Testis (tissue), 3 donors: Measurements from ENCODE around the gene AQP12A. TPM values are rescaled to one million over a fixed set of nuclear protein-coding genes. Genes with fewer than 3 reads are reported as not detected.

Experiments used
- DNase-seq: peaks from one replicate; pipeline ENCODE4 v3.0.0-alpha.2; 2019
- H3K27ac ChIP-seq, 2 donors: fragments of 200-600 bp; sonication (generic); one replicate each; pipeline ENCODE4 v1.5.1; 2019
- H3K27me3 ChIP-seq: fragments of 200-600 bp; sonication (generic); one replicate; pipeline ENCODE4 v1.5.1; 2019
- H3K36me3 ChIP-seq: fragments of 200-600 bp; sonication (generic); one replicate; pipeline ENCODE4 v1.5.1; 2017; ENCODE audit warnings: low read depth; ENCODE audit errors: missing control alignments
- H3K4me1 ChIP-seq: fragments of 200-600 bp; sonication (generic); one replicate; pipeline ENCODE4 v1.5.1; 2019
- H3K4me3 ChIP-seq, 2 donors: fragments of 200-600 bp; sonication (generic); one replicate each; pipeline ENCODE4 v1.5.1; 2017 to 2019
- H3K9me3 ChIP-seq: fragments of 200-600 bp; sonication (generic); one replicate; pipeline ENCODE4 v1.5.1; 2017
- CTCF ChIP-seq, 3 experiments: fragments of 450-650 bp in 2 of 3; fragments of 200-600 bp in 1 of 3; sonication (generic) in 1 of 3; IDR thresholded peaks; one replicate each; pipeline ENCODE4 v1.5.1; 2016 to 2019; ENCODE audit warnings: antibody characterized with exemption in 3 of 3, mild to moderate bottlenecking in 2 of 3, moderate library complexity in 1 of 3
- POLR2A ChIP-seq: fragments of 450-650 bp; IDR thresholded peaks from one replicate; pipeline ENCODE4 v1.6.1; 2017; ENCODE audit warnings: antibody characterized with exemption, mild to moderate bottlenecking, moderate library complexity
- WGBS, 2 donors: methylation state at CpG; one replicate each; pipeline ENCODE4 v1.1.5; 2018; 5-methylcytosine and 5-hydroxymethylcytosine counted together
- intact Hi-C: fragments of 100-400 bp; cut with DNase I; formaldehyde crosslinking; loops from one replicate; pipeline ENCODE4 v1.15.1; 2023; ENCODE audit warnings: low total_unique reads
- polyA plus RNA-seq: library from polyadenylated mRNA; stranded (reverse); fragments of 350-450 nt; fragmentation: Illumina TruSeq; extraction: RNeasy Lipid Tissue Mini Kit (QIAGEN cat#74804); gene quantifications from one replicate; pipeline ENCODE4 v1.2.3, GENCODE V29; 2014; ENCODE audit warnings: low read depth, low replicate concordance; ENCODE audit not compliant: insufficient read depth
- total RNA-seq, 2 donors: library from RNA; depleted of rRNA; stranded (reverse); fragments of >200 nt; gene quantifications; one replicate each; pipeline ENCODE4 v1.2.3, GENCODE V29; 2016

AQP12A gene
- total and polyA plus RNA-seq, 3 donors from 2014 or later, result not detected

DNA sequence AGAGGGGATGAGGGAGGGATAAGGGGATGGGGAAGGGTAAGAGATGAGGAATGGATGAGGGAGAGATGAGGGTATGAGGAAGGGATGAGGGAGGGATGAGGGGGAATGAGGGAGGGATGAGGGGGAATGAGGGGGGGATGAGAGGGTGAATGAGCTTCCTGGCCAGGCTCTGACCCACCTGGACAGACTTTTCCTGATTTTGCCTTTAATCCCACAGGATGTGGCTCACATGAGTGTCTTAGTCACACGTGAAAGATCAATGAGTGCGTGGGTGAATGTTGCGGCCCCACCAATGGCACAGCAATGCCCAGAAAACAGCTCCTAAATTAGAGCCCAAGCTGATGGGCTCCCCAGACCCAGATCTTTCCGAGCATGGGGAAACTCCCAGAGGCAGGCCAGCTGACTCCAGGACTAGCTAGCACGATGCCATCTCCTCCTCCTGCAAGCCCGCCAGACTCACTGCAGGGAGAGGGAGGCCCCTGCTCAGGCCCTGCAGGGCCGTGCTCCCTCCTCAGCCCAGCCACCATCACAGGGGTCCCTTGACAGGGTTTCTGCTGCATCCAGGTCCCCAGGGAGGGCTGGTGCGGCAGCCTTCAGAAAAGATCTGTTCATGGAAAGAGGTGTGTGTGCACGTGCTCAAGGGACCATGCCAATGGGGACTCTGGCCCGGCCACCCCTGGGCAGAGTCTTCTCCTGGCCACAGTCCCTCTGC, 41.4 kb downstream of the AQP12A start:
- H3K27me3 ChIP-seq, result no peaks in the 10 kb centered on the region
- no peak overlapping the region for H3K4me3 ChIP-seq
- H3K27ac ChIP-seq, result no peak overlapping the region
- H3K4me1 ChIP-seq, result no peaks in the 10 kb centered on the region
- no peak for DNase-seq
- intact Hi-C loops, result no loop called here
- H3K36me3 ChIP-seq, result no peaks in the 10 kb centered on the region
- WGBS, 2 donors, result 78 to 94% methylated on average over 7 to 10 of the region's 10 CpGs
- H3K9me3 ChIP-seq, result no peaks in the 10 kb centered on the region
- TF ChIP-seq POLR2A, result no peak
- TF ChIP-seq CTCF (IDR thresholded peaks at IDR 0.05), result no peak

- no peak for DNase-seq
- no peaks in the 10 kb centered on the region for H3K4me1 ChIP-seq
- no peak overlapping the region for H3K27ac ChIP-seq
- H3K27me3 ChIP-seq, result no peaks in the 10 kb centered on the region
- H3K36me3 ChIP-seq, result no peaks in the 10 kb centered on the region
- 88 to 94% methylated on average over 15 to 24 of the region's 24 CpGs for WGBS, 2 donors
- H3K9me3 ChIP-seq, result no peaks in the 10 kb centered on the region
- intact Hi-C loops, result no loop called here
- no peak for TF ChIP-seq CTCF (IDR thresholded peaks at IDR 0.05)
- TF ChIP-seq POLR2A, result no peak
- H3K4me3 ChIP-seq, result no peak overlapping the region
Measured at GRCh38 chr2:240733803-240734495, 42.3 kb downstream of the AQP12A start.

- no peaks in the 10 kb centered on the region for H3K4me1 ChIP-seq
- intact Hi-C loops, result no loop called here
- no peaks in the 10 kb centered on the region for H3K27me3 ChIP-seq
- H3K36me3 ChIP-seq, result no peaks in the 10 kb centered on the region
- WGBS, 2 donors, result 90 to 97% methylated on average over 16 to 17 of the region's 17 CpGs
- H3K9me3 ChIP-seq, result no peaks in the 10 kb centered on the region
- H3K27ac ChIP-seq, result no peak overlapping the region
- DNase-seq, result no peak
- TF ChIP-seq POLR2A (no peak), CTCF (IDR thresholded peaks at IDR 0.05) (no peak)
- no peak overlapping the region for H3K4me3 ChIP-seq
Measured at GRCh38 chr2:240734756-240735155, 43.1 kb downstream of the AQP12A start.

DNA sequence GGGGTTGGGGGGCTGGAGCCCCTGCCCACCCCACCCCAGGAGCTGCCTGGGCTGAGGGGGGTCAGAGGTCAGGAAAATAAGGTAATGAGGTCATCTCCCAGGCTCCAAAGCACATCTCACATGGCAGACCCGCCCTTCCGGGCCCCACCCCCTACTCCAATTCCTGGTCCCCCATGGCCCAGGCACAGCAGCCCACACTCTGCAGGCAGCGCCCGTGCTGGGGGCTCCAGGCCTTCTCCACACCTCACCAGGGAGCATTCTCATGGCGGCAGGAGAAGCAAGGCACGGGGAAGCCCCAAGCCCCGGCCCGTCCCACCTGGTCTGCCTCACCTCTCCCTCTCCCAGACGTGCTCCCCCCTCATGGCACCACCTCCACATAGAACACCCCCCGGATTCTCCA, 43.8 kb downstream of the AQP12A start:
- no peaks in the 10 kb centered on the region for H3K27me3 ChIP-seq
- intact Hi-C loops, result no loop called here
- no peak overlapping the region for H3K27ac ChIP-seq
- no peaks in the 10 kb centered on the region for H3K4me1 ChIP-seq
- H3K36me3 ChIP-seq, result no peaks in the 10 kb centered on the region
- no peaks in the 10 kb centered on the region for H3K9me3 ChIP-seq
- no peak overlapping the region for H3K4me3 ChIP-seq
- TF ChIP-seq CTCF (IDR thresholded peaks at IDR 0.05) (no peak), POLR2A (no peak)
- DNase-seq, result no peak
- 94 to 97% methylated on average over 7 to 10 of the region's 10 CpGs for WGBS, 2 donors
